Breast epithelium (tissue), 4 donors: ENCODE results near the gene CUL1. TPM values are rescaled to one million over a fixed set of nuclear protein-coding genes. Genes with fewer than 3 reads are reported as not detected.

Experiments used
- DNase-seq, 2 donors: peaks; one replicate each; pipeline ENCODE4 v3.0.0-alpha.2; 2019; ENCODE audit warnings: low spot score in 2 of 2
- H3K27ac ChIP-seq, 2 donors: fragments of 200-600 bp; sonication (generic) in 1 of 2; one replicate each; pipeline ENCODE4 v1.5.1; 2016 to 2019; ENCODE audit warnings: mild to moderate bottlenecking in 1 of 2
- H3K27me3 ChIP-seq, 2 donors: fragments of 200-600 bp; sonication (generic) in 1 of 2; one replicate each; pipeline versions ENCODE4 v1.5.1 to v1.6.0; 2017 to 2019; ENCODE audit warnings: control low read depth in 1 of 2, mild to moderate bottlenecking in 1 of 2
- H3K36me3 ChIP-seq: fragments of 200-600 bp; one replicate; pipeline ENCODE4 v1.5.1; 2019
- H3K4me1 ChIP-seq, 2 donors: fragments of 200-600 bp; sonication (generic); one replicate each; pipeline ENCODE4 v1.5.1; 2016 to 2019; ENCODE audit warnings: control low read depth in 1 of 2
- H3K4me3 ChIP-seq, 3 donors: fragments of 200-600 bp; sonication (generic); 1 replicate in 2 of 3; 2 replicates in 1 of 3; pipeline ENCODE4 v1.5.1; 2016 to 2019; ENCODE audit warnings: mild to moderate bottlenecking in 3 of 3, moderate library complexity in 2 of 3
- H3K9me3 ChIP-seq, 2 donors: fragments of 200-600 bp; sonication (generic) in 1 of 2; one replicate each; pipeline ENCODE4 v1.5.1; 2016 to 2019; ENCODE audit warnings: control low read depth in 1 of 2
- CTCF ChIP-seq, 3 donors: fragments of 450-650 bp; IDR thresholded peaks; one replicate each; pipeline ENCODE4 v1.5.1; 2016 to 2017; ENCODE audit warnings: antibody characterized with exemption in 3 of 3, mild to moderate bottlenecking in 3 of 3, moderate library complexity in 3 of 3
- POLR2A ChIP-seq: fragments of 450-650 bp; IDR thresholded peaks from one replicate; pipeline ENCODE4 v1.6.1; 2016; ENCODE audit warnings: antibody characterized with exemption, mild to moderate bottlenecking, moderate library complexity
- POLR2AphosphoS5 ChIP-seq, 3 donors: sonication (generic); formaldehyde crosslinking; IDR thresholded peaks; one replicate each; pipeline ENCODE4 v1.6.1; 2017; ENCODE audit warnings: antibody characterized with exemption in 3 of 3
- intact Hi-C: fragments of 100-400 bp; cut with DNase I; formaldehyde crosslinking; loops from one replicate; pipeline ENCODE4 v1.15.1; 2023; ENCODE audit warnings: low total_unique reads
- total RNA-seq, 3 donors: library from RNA; depleted of rRNA; stranded (reverse); fragments of >200 nt; gene quantifications; one replicate each; pipeline ENCODE4 v1.1.0, GENCODE V29; 2016

CUL1 gene
- total RNA-seq, 3 donors from 2014 or later = 61.6 to 71.4 (median 65.4) TPM

GRCh38 chr7:148835854-148836253, 137.2 kb downstream of the CUL1 start:
- intact Hi-C loops = no loop called here
- DNase-seq = no peak
- no peak for TF ChIP-seq CTCF (IDR thresholded peaks at IDR 0.05)
- no peak for TF ChIP-seq POLR2AphosphoS5 (IDR thresholded peaks at IDR 0.05)
- TF ChIP-seq POLR2A = no peak
- Histone ChIP-seq H3K4me3 (no peak overlapping the region), H3K4me1 (no peaks in the 10 kb centered on the region), H3K27ac (no peak overlapping the region), H3K9me3 (no peaks in the 10 kb centered on the region), H3K36me3 (no peaks in the 10 kb centered on the region), H3K27me3 (no peaks in the 10 kb centered on the region)

- Histone ChIP-seq H3K27me3 (no peaks in the 10 kb centered on the region), H3K27ac (no peak overlapping the region), H3K9me3 (no peaks in the 10 kb centered on the region), H3K36me3 (no peaks in the 10 kb centered on the region), H3K4me3 (no peak overlapping the region), H3K4me1 (no peaks in the 10 kb centered on the region)
- no peak for DNase-seq
- intact Hi-C loops = no loop called here
- no peak for TF ChIP-seq CTCF (IDR thresholded peaks at IDR 0.05)
- TF ChIP-seq POLR2A = no peak
- no peak for TF ChIP-seq POLR2AphosphoS5 (IDR thresholded peaks at IDR 0.05)
These were observed 140.2 kb downstream of the CUL1 start for GRCh38 chr7:148838905-148839304.

- H3K4me1 ChIP-seq = no peaks in the 10 kb centered on the region
- DNase-seq = no peak
- H3K4me3 ChIP-seq = no peak overlapping the region
- no peaks in the 10 kb centered on the region for H3K27me3 ChIP-seq
- TF ChIP-seq POLR2AphosphoS5 (IDR thresholded peaks at IDR 0.05) (no peak), CTCF (IDR thresholded peaks at IDR 0.05) (no peak), POLR2A (no peak)
- H3K9me3 ChIP-seq = no peaks in the 10 kb centered on the region
- intact Hi-C loops = no loop called here
- no peak overlapping the region for H3K27ac ChIP-seq
- H3K36me3 ChIP-seq = no peaks in the 10 kb centered on the region
These were observed 149.4 kb downstream of the CUL1 start for GRCh38 chr7:148847815-148848734.

GRCh38 chr7:148849393-148850098, 150.8 kb downstream of the CUL1 start:
- Histone ChIP-seq H3K36me3 (no peaks in the 10 kb centered on the region), H3K27me3 (no peaks in the 10 kb centered on the region), H3K27ac (no peak overlapping the region), H3K4me3 (no peak overlapping the region), H3K9me3 (no peaks in the 10 kb centered on the region), H3K4me1 (no peaks in the 10 kb centered on the region)
- DNase-seq = no peak
- no peak for TF ChIP-seq POLR2AphosphoS5 (IDR thresholded peaks at IDR 0.05)
- no peak for TF ChIP-seq POLR2A
- TF ChIP-seq CTCF (IDR thresholded peaks at IDR 0.05) = no peak
- intact Hi-C loops = no loop called here

- no peak for TF ChIP-seq POLR2AphosphoS5 (IDR thresholded peaks at IDR 0.05)
- no peak for TF ChIP-seq CTCF (IDR thresholded peaks at IDR 0.05)
- no peak for TF ChIP-seq POLR2A
- no peaks in the 10 kb centered on the region for H3K9me3 ChIP-seq
- intact Hi-C loops = no loop called here
These were observed 151.9 kb downstream of the CUL1 start for GRCh38 chr7:148850564-148850963.

More at GRCh38 chr7:148850564-148850963, 151.9 kb downstream of the CUL1 start:
- no peak overlapping the region for H3K4me3 ChIP-seq
- H3K27me3 ChIP-seq = no peaks in the 10 kb centered on the region
- no peaks in the 10 kb centered on the region for H3K4me1 ChIP-seq
- no peak overlapping the region for H3K27ac ChIP-seq
- DNase-seq = no peak
- no peaks in the 10 kb centered on the region for H3K36me3 ChIP-seq
